ENCODE results near the gene P2RY8.

GRCh38 chrX:1520350-1520749, 16.6 kb downstream of the P2RY8 start:
- TF ChIP-seq CTCF (IDR thresholded peaks at IDR 0.05) (no peak), POLR2A (IDR thresholded peaks at IDR 0.05) (no peak)

Measured in upper lobe of left lung (tissue), 4 donors.